HepG2 (cell line): Measurements from ENCODE around the gene ZRANB2. TPM values are rescaled to one million over a fixed set of nuclear protein-coding genes. Genes with fewer than 3 reads are reported as not detected.

ENCODE experiments used
- GABPB1 ChIP-seq: IDR thresholded peaks from 2 replicates; pipeline ENCODE4 v1.6.1; 2016; ENCODE audit warnings: mild to moderate bottlenecking, missing genetic modification reagents, moderate library complexity, missing compliant biosample characterization
- GMEB2 ChIP-seq: IDR thresholded peaks from 2 replicates; pipeline ENCODE4 v1.6.1; 2016; ENCODE audit warnings: missing biosample characterization, missing genetic modification reagents, low read depth
- IRX3 ChIP-seq: sonication (generic); formaldehyde crosslinking; IDR thresholded peaks from 2 replicates; pipeline ENCODE4 v1.8.1; 2023; ENCODE audit warnings: mild to moderate bottlenecking, low read depth, missing genetic modification reagents, borderline replicate concordance
- KDM2A ChIP-seq: sonication (generic); formaldehyde crosslinking; IDR thresholded peaks from 2 replicates; pipeline ENCODE4 v1.4.0; 2020; ENCODE audit warnings: low read depth, missing genetic modification reagents, borderline replicate concordance
- KLF6 ChIP-seq: IDR thresholded peaks from 2 replicates; pipeline ENCODE4 v1.8.0; 2016; ENCODE audit warnings: missing biosample characterization, missing genetic modification reagents
- MAFK ChIP-seq, 2 experiments: IDR thresholded peaks in 1 of 2; conservative IDR thresholded peaks in 1 of 2; 2 replicates each; pipeline ENCODE4 v1.6.1; 2011; ENCODE audit warnings: improper control_type of control experiment in 2 of 2, low read length in 2 of 2
- MEF2D ChIP-seq: sonication (generic); formaldehyde crosslinking; IDR thresholded peaks from 2 replicates; pipeline ENCODE4 v1.5.1; 2020; ENCODE audit warnings: mild to moderate bottlenecking, missing genetic modification reagents
- MEIS2 ChIP-seq: sonication (generic); formaldehyde crosslinking; IDR thresholded peaks from 2 replicates; pipeline ENCODE4 v1.9.0; 2021; ENCODE audit warnings: mild to moderate bottlenecking, missing genetic modification reagents
- MIER2 ChIP-seq: IDR thresholded peaks from 2 replicates; pipeline ENCODE4 v1.6.1; 2016; ENCODE audit warnings: missing biosample characterization, missing genetic modification reagents
- MIER3 ChIP-seq: IDR thresholded peaks from 2 replicates; pipeline ENCODE4 v1.6.1; 2016; ENCODE audit warnings: missing compliant biosample characterization, borderline replicate concordance
- MTF1 ChIP-seq: sonication (generic); formaldehyde crosslinking; IDR thresholded peaks from 2 replicates; pipeline ENCODE4 v1.5.0; 2020; ENCODE audit warnings: missing genetic modification reagents
- NONO ChIP-seq, 2 experiments: fragments of 450-650 bp in 1 of 2; sonication (generic) in 1 of 2; formaldehyde crosslinking in 1 of 2; IDR thresholded peaks in 1 of 2; conservative IDR thresholded peaks in 1 of 2; 2 replicates each; pipeline versions ENCODE4 v1.6.1 to v1.8.0; 2017 to 2022; ENCODE audit warnings: mild to moderate bottlenecking in 1 of 2, missing genetic modification reagents in 1 of 2, moderate library complexity in 1 of 2
- SAFB2 ChIP-seq: sonication (generic); formaldehyde crosslinking; IDR thresholded peaks from 2 replicates; pipeline ENCODE4 v1.5.1; 2020; ENCODE audit warnings: missing genetic modification reagents, low read depth, mild to moderate bottlenecking, borderline replicate concordance
- SAP130 ChIP-seq: IDR thresholded peaks from 2 replicates; pipeline ENCODE4 v1.6.1; 2016; ENCODE audit warnings: low read depth
- SMYD3 ChIP-seq: sonication (generic); formaldehyde crosslinking; IDR thresholded peaks from 2 replicates; pipeline ENCODE4 v1.8.1; 2023; ENCODE audit warnings: mild to moderate bottlenecking, missing genetic modification reagents
- SOX13 ChIP-seq, 3 experiments: fragments of 450-650 bp in 1 of 3; sonication (generic) in 1 of 3; formaldehyde crosslinking in 1 of 3; IDR thresholded peaks in 2 of 3; conservative IDR thresholded peaks in 1 of 3; 2 replicates each; pipeline versions ENCODE4 v1.5.0 to v1.6.1; 2016 to 2020; ENCODE audit warnings: antibody characterized with exemption in 1 of 3, mild to moderate bottlenecking in 1 of 3, missing compliant biosample characterization in 1 of 3, missing genetic modification reagents in 1 of 3, moderate library complexity in 1 of 3
- ZNF251 ChIP-seq: sonication (generic); formaldehyde crosslinking; IDR thresholded peaks from 2 replicates; pipeline ENCODE4 v1.9.0; 2021; ENCODE audit warnings: mild to moderate bottlenecking, missing genetic modification reagents
- ZNF354B ChIP-seq: sonication (generic); formaldehyde crosslinking; IDR thresholded peaks from 2 replicates; pipeline ENCODE4 v1.8.0; 2022; ENCODE audit warnings: mild to moderate bottlenecking, missing genetic modification reagents
- ZNF501 ChIP-seq: sonication (generic); formaldehyde crosslinking; IDR thresholded peaks from 2 replicates; pipeline ENCODE4 v1.5.1; 2020; ENCODE audit warnings: mild to moderate bottlenecking, moderate library complexity, missing genetic modification reagents
- ZNF512B ChIP-seq: sonication (generic); formaldehyde crosslinking; IDR thresholded peaks from 2 replicates; pipeline ENCODE4 v1.5.1; 2020; ENCODE audit warnings: missing genetic modification reagents, mild to moderate bottlenecking, borderline replicate concordance
- ZNF773 ChIP-seq: sonication (generic); formaldehyde crosslinking; IDR thresholded peaks from 2 replicates; pipeline ENCODE4 v1.4.0; 2020; ENCODE audit warnings: missing genetic modification reagents, borderline replicate concordance
- ZNF800 ChIP-seq: sonication (generic); formaldehyde crosslinking; IDR thresholded peaks from 2 replicates; pipeline ENCODE4 v1.4.0; 2020; ENCODE audit warnings: missing genetic modification reagents
- polyA plus RNA-seq, 8 experiments: library from polyadenylated mRNA; depleted of rRNA in 3 of 8; stranded (reverse) in 7 of 8; unstranded in 1 of 8; fragments of >200 nt; fragmentation: Illumina TruSeq in 4 of 8; extraction: Trizol in 4 of 8; gene quantifications; 2 replicates each; pipeline versions ENCODE4 v1.2.1 to v1.2.3, GENCODE V29; 2011 to 2016; ENCODE audit warnings: low read depth in 4 of 8, missing spikeins in 1 of 8, mixed read lengths in 1 of 8; ENCODE audit not compliant: insufficient read depth in 1 of 8
- total RNA-seq, 5 experiments: library from RNA; depleted of rRNA; stranded (reverse); fragments of >200 nt; fragmentation: Illumina TruSeq; extraction: Trizol; gene quantifications; 2 replicates each; pipeline ENCODE4 v1.2.3, GENCODE V29; 2016; ENCODE audit warnings: low read depth in 1 of 5

ZRANB2 gene
- total and polyA plus RNA-seq, 2 of the 13 experiments (the other 11 are each of a cell fraction or from before 2014, with no cell fraction given) = 43.0 to 45.4 TPM

GRCh38 chr1:71080739-71081696 lies at the start of gene ZRANB2 (continued):
- no peak for TF ChIP-seq ZNF512B (CRISPR knock-in tag)
- peak; percentile 71 for TF ChIP-seq ZNF501
- TF ChIP-seq SAFB2 (CRISPR knock-in tag) = no peak
- no peak for TF ChIP-seq ZNF354B (CRISPR knock-in tag)
- TF ChIP-seq ZNF773 = no peak
- TF ChIP-seq GABPB1 (CRISPR knock-in tag) = peak; percentile 90
- no peak for TF ChIP-seq ZNF251 (CRISPR knock-in tag)
- TF ChIP-seq NONO (IDR thresholded peaks at IDR 0.05) = no peak
- TF ChIP-seq NONO (CRISPR knock-in tag; conservative IDR thresholded peaks at IDR 0.05) = peak; percentile 75
- no peak for TF ChIP-seq MAFK (conservative IDR thresholded peaks at IDR 0.05 in 1 of 2, IDR thresholded peaks at IDR 0.05 in 1 of 2; ENCODE audit: low read length in 2 of 2)
- TF ChIP-seq MEIS2 (CRISPR knock-in tag) = peak; percentile 44; the same call in 1 of the 2 replicates
- TF ChIP-seq IRX3 (CRISPR knock-in tag) = no peak
- TF ChIP-seq SOX13 (IDR thresholded peaks at IDR 0.05) = no peak
- peak in 1 of 2 experiments; percentile 14; a peak in 1 of 4 replicates for TF ChIP-seq SOX13 (CRISPR knock-in tag; conservative IDR thresholded peaks at IDR 0.05 in 1 of 2, IDR thresholded peaks at IDR 0.05 in 1 of 2)
- TF ChIP-seq KDM2A = no peak; the same call in 1 of the 2 replicates
- no peak for TF ChIP-seq GMEB2
- no peak for TF ChIP-seq ZNF800 (CRISPR knock-in tag)
- TF ChIP-seq SMYD3 (CRISPR knock-in tag) = no peak
- TF ChIP-seq MIER3 (CRISPR knock-in tag) = peak; percentile 19; the same call in 1 of the 2 replicates
- 0 out of 2 replicates have a peak, but pooled peaks have one; percentile 31 for TF ChIP-seq KLF6 (CRISPR knock-in tag)
- peak; percentile 75 for TF ChIP-seq SAP130 (CRISPR knock-in tag)
- 0 out of 2 replicates have a peak, but pooled peaks have one; percentile 10 for TF ChIP-seq MIER2
- TF ChIP-seq MTF1 (CRISPR knock-in tag) = no peak
- no peak for TF ChIP-seq MEF2D (CRISPR knock-in tag)
